Activated effector memory CD4-positive, alpha-beta T cell treated with anti-CD3 and anti-CD28 coated beads, Interleukin-2, amount 50 U/mL, for 16 hours (primary cell): ENCODE measurements around the gene NDUFV1.
"Not testable (repeated sequence)": the region's sequence is repeated elsewhere in the genome, so short reads cannot be mapped to it uniquely, and the experiment has no call there.

Source experiments
- DNase-seq: peaks from one replicate; pipeline ENCODE4 v3.0.0-alpha.2; 2020

The NDUFV1 gene

DNA sequence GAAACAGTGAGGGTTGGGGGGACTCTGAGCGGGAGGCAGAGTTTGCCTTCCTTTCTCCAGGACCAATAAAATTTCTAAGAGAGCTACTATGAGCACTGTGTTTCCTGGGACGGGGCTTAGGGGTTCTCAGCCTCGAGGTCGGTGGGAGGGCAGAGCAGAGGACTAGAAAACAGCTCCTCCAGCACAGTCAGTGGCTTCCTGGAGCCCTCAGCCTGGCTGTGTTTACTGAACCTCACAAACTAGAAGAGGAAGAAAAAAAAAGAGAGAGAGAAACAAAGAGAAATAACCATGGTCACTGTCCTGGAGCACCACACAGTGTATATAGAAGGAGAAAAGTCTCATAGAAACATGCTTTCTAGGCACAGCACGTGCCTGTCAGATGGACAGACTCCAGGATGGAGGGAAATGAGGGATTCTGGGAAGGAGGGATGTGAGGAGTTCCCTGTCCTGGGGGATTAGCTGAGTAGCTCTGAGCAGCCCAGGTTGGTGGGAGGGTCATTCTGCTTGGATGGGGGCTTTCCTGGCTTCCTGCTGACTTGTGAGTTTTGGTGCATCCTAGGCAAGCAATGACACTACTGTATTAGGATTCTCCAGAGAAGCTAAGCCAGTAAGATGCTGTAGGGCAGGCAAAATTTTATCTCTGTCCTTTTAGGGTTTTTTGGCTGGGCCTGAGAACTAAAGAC is 20.0 kb upstream of the NDUFV1 start:
- no peak for DNase-seq

DNA sequence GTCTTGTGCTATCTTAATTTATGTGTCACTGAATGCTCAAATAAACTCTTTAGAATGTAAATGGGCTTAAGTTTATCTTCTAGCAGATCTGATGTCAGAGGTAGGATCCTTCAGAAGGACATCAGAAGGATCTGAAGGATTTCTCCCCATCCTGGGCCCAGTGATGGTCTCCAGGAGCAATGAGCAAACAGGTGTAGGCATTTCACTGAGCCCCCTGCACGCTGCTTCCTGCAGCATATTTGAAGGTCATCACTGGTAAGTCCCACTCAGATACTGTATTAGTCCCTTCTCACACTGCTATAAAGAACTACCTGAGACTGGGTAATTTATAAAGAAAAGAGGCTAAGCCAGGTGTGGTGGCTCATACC is 18.6 kb upstream of the NDUFV1 start:
- DNase-seq = no peak

DNA sequence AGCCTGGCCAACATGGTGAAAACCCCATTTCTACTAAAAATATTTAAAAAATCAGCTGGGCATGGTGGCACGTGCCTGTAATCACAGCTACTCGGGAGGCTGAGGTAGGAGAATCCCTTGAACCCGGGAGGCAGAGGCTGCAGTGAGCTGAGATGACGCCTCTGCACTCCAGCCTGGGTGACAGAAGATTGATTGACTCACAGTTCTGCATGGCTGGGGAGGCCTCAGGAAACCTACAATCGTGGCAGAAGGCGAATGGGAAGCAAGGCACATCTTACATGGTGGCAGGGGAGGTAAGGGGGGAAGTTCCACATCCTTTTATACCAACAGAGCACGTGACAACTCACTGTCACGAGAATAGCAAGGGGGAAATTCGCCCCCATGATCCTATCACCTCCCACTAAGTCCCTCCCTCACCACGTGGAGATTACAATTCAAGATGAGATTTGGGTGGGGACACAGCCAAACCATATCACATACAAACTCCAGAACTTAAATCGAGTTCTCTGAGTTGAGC is 17.8 kb upstream of the NDUFV1 start:
- not testable (repeated sequence) for DNase-seq

DNA sequence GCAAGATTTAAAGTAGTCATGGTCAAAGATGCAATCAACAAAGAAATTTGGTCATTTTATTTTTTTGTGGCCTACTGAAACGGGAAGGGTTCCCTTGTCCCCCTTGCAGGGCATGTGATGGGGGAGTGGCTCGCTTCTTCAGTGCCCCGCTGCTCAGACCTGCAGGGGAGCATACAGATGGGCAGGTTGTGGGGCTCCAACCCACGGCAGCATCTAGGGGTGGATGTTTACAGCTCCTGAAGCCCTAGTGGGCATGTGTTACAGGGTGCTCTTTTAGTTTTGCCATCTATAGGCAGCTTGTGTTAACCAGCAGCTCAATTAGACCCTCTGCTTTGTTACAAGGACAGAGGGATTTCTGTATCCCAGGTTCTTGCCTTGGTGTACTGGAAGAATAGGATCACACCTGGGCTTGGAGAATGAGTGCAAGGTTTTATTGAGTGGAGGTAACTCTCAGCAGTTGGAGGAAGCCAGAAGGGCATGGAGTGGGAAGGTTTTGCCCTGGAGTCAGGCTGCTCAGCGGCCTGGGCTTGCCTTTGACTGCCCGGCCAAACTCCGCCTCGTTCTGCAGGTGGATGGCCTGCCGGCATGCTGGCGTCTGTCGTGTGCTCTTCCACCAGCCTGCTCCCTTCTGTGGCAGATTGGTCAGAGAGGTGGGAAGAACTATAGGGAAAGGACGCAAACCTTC is 13.7 kb upstream of the NDUFV1 start:
- no peak for DNase-seq

DNA sequence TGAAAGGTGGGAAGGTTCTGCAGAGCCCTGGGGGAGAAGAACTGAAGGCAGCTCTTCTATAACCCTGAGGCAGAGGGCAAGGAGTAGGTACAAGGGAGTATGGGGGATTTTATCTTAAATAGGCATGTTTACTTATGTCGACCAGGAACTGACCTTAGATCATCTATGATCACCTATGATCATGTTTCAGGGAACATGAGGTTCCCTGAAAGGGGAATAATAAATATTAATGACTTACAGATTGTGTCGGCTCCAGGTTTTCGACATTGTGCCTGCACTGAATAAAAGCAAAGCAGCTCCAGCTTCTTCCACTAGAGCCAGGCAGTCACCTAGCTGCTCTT is 13.2 kb upstream of the NDUFV1 start:
- no peak for DNase-seq

DNA sequence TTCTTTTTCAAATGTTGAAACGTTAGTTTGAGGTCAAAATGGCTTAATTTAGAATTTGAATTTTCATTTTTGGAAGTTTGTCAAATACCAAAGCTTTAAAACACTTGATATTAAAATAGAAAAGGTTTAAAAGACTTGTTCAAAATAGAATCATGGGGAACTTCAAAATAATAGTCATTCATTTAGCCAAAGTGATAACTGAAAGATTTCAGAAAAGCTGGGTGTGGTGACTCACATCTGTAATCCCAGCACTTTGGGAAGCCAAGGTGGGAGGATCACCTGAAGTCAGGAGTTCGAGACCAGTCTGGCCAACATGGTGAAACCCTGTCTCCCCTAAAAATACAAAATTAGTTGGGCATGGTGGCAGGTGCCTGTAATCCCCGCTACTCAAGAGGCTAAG is 12.3 kb upstream of the NDUFV1 start:
- DNase-seq = no peak

DNA sequence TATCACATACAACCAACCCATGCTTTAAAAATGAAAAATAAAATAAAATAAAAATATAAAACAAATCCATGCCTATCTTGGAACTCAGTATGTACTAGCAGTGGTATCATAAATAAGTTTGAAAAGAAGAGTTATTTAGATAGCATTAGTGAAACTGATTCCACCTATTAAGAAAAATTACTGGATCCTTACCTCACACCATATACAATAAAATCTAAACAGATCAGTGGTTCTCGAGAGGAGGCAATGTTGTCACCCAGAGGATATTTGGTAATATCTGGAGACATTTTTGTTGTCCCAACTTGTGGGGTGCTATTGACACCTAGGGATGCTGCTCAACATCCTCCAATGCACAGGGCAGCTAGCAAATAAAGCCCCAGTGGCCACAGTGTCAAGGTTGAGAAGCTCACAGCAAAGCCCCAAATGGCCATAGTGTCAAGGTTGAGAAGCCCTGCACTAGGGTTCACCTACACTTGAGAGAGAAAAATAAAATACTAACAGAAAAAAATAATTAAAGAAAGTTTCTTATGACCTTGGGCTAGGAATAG is 9.9 kb upstream of the NDUFV1 start:
- DNase-seq = no peak

DNA sequence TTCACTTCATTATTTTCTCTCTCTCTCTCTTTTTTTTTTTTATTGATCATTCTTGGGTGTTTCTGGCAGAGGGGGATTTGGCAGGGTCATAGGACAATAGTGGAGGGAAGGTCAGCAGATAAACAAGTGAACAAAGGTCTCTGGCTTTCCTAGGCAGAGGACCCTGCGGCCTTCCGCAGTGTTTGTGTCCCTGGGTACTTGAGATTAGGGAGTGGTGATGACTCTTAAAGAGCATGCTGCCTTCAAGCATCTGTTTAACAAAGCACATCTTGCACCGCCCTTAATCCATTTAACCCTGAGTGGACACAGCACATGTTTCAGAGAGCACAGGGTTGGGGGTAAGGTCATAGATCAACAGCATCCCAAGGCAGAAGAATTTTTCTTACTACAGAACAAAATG is 9.3 kb upstream of the NDUFV1 start:
- not testable (repeated sequence) for DNase-seq

DNA sequence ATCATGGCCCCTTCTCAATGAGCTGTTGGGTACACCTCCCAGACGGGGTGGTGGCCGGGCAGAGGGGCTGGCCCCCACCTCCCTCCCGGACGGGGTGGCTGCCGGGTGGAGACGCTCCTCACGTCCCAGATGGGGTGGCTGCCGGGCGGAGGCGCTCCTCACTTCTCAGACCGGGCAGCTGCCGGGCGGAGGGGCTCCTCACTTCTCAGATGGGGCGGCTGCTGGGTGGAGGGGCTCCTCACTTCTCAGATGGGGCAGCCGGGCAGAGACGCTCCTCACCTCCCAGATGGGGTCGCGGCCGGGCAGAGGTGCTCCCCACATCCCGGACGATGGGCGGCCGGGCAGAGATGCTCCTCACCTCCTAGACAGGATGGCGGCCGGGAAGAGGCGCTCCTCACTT is 8.8 kb upstream of the NDUFV1 start:
- DNase-seq = not testable (repeated sequence)

DNA sequence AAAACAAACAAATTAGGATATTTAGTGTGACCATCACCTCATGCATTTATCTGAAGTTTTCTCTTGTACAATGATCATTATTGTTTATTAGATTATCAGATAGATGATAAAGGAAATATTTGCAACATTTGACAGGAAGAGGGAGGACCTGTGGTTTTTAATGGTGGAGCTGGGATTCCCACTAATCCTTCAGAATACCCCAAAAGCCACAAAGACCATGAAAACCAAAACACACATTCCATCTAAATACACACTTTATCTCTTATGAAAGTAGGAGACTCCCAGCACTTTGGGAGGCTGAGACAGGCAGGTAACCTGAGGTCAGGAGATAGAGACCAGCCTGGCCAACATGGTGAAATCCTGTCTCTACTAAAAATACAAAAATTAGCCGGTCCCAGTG is 7.6 kb upstream of the NDUFV1 start:
- DNase-seq = no peak

DNA sequence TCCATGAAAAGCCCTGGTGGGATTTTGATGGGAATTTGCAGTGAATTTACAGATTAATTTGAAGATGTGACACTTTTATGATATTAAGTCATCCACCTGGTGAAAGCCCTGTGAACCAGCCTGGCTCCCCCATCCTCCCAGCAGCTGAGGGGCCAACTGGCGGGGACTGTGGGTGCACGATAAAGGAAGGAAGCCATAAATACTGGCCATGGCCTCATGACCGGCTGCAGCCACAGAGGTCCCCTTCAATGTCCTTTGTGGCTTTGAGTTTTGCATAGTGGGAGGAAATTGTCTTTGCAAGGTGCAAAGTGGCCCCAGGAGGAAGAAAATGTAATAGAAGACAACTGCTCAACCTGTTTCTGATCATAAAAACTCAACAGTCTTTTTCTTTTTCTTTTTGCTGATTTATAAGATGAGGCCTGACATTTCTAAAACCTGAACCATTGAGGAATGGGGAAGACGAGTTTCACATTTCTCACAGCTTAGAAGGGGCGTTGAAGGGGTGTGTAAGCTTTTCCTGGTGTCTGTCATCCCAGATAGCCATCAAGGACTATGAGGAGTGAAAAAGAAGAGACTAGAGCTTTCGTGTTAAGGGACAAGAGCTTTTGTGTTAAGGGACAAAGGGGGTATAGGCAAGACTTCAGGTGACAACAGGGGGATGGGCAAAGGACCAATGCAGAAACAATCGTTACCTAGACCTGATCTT is 6.3 kb upstream of the NDUFV1 start:
- peak; percentile 56 for DNase-seq

DNA sequence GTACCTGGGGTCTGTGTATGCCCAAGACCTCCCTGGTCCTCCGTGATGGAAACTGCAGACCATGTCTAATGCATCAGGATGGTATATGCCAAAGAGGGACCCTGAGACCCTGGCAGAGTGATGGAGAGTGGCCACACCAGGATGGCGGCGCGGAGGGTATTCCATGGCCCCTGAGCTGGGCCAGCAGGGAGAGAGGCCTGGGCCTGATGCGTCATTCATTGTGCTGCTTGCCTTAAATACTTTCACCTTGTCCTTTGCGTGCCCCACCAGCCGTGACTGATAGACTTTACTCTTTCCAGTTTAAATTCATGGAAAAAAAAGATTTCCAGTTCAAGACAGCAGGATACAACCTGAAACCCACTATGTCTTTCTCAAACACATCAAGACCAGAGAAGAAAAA is 5.6 kb upstream of the NDUFV1 start:
- DNase-seq = no peak

DNA sequence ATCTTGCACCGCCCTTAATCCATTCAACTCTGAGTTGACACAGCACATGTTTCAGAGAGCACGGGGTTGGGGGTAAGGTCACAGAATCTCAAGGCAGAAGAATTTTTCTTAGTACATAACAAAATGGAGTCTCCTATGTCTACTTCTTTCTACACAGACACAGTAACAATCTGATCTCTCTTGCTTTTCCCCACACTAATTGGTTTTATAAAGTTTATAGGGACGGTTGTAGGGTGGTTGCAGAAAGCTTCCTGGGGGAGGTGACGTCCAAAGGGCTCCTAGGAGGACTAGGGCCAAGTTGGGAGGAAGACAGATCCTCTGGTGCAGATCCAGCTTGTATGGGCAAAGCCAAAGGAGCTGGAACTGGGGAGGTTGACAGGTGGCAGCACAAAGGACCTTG is 2.6 kb upstream of the NDUFV1 start:
- not testable (repeated sequence) for DNase-seq

DNA sequence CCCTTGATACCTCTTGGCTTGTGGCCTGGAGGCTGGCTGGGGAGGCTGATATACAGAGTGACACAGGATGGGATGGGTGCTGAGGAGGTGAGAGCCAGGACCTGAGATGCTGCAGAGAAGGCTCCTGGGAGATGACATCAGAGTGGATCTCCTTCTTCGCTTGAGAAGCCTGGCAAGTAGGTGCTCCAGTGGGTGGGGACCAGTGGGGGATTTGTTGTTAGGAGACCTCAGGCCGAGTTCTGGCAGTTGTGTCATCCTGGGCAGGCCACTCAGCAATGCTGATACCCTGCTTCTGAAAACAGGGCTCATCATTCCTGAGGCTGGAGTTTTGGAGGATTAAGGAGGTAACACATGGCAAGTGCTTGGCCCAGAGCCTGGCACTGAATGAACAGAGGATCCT is 1.9 kb upstream of the NDUFV1 start:
- no peak for DNase-seq

DNA sequence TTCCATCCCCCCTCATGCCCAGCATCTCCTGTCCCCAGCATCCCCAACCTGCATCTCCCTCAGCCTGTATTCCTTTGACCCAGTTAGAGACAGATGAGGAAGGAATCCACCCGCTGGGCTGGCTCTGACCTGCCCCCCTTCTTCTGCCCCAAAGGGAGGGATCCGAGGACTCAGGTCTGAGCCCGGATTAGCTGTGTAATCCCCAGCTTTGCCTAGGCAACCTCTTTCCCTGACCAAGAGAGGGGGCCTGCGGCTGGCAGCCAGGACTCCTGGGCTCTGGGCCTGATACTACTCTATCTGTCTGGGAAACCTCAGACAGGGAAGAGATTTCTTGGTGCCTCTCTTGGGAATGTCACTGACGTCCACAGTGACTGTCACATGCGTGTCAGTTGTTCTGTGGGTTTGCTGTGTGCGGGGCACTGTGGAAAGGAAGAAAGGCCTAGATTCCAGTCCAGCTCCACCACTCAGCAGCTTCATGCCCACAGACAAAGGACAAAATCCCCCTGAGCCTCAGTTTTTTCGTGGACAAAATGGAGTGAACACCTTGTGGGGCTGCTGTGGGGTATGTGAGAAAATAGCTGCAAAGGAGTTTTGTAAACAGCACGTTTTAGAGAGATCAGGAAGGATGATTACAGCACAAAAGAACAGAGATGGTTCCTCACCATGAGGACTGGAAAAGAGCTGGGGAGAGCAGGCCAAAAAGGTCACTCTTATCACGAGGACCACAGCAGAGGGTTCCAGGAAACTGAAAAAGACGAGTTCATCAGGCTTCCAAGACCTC is 1.3 kb upstream of the NDUFV1 start:
- DNase-seq = peak; percentile 60

DNA sequence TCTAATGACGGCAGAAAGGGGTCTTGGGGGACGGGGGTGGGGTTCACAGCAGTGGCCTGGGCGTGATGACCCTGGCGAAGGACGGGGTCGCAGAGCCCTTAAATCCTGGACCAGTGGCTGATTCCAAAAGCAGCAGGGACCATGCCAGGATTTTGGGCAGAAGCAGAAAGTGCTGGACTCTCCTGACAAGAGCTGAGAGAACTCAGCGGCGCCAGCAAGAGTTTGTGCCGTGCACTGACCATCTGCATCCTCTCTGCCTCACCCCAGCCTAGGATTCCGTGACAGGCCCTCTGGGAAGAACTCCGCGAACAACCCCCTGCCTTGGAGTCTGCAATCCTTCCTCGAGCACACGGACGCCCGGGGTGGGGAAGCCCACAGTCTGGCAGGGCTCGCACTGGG is 644 bp upstream of the NDUFV1 start:
- DNase-seq = no peak

DNA sequence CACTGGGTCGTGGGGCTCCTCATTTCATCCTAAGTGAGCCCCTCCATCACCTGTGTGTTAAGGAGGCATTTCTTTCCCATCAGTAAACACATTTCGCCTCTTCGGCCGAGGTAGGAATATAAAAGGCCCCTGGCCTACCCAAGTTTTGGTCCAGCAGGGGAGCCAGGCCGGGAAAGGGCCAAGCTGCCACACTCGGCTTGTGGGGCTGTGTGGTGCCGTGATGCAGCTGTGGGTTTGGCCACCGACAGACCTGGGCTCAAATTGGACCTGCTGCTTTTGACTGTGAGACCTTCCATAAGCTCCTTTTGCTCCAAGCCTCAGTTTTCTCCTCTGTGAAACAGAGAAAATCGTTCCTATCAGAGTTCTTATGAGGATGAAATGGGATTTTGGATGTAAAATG is 771 bp downstream of the NDUFV1 start:
- peak; percentile 55 for DNase-seq

DNA sequence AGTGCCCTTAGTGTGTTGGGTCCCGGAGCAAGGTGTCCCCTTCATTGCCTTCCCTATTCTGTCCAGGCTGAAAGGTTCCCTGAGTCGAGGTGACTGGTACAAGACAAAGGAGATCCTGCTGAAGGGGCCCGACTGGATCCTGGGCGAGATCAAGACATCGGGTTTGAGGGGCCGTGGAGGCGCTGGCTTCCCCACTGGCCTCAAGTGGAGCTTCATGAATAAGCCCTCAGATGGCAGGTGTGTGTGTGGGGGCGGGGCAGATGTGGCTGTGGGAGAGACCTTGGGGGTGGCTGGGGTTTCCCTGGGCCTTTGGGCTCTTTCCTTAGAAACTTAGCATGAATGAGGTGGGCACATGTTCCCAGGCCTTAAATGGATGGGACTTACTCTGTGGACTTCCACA is 1.8 kb downstream of the NDUFV1 start:
- peak; percentile 59 for DNase-seq

DNA sequence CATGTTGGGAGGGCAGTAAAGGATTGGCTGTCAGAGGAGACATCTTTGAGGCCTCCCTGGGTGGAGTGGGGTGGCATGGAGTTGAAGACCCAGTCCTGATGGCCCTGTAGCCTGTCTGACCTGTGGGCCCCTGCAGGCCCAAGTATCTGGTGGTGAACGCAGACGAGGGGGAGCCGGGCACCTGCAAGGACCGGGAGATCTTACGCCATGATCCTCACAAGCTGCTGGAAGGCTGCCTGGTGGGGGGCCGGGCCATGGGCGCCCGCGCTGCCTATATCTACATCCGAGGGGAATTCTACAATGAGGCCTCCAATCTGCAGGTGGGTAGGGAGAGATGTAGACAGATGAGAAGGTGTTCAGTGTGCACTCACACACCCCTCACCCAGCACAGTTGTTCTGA is 2.6 kb downstream of the NDUFV1 start:
- DNase-seq = no peak

DNA sequence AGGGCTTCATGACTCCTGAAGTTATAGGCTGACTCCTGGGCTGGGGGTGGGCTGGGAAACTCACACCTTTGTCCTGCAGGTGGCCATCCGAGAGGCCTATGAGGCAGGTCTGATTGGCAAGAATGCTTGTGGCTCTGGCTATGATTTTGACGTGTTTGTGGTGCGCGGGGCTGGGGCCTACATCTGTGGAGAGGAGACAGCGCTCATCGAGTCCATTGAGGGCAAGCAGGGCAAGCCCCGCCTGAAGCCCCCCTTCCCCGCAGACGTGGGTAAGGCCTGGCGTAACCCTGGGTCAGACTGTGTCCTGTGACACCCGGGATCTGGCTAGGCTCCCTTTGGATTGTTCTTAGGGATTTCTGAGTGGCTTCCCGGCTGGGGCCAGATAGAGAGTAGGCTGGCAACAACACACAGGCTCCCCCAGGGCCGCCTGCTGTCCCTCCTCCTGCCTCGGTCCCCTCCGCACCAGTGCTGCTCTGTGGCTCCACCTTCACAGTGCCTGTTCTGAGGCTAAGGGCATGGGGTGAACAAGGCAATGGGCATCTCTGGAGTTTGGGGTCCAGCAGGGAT is 3.6 kb downstream of the NDUFV1 start:
- peak; percentile 60 for DNase-seq

DNA sequence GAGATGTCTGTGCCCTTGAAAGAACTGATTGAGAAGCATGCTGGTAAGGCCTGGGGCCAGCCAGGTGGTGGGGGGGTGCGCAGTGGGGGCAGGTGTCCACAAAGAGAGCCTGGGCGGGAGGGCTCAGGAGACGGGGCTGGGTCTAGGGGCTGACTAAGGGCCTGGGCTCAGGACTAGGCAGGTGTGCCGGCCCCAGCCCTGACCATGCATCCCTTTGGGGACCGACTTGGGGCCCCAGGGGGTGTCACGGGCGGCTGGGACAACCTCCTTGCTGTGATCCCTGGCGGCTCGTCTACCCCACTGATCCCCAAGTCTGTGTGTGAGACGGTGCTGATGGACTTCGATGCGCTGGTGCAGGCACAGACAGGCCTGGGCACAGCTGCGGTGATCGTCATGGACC is 4.4 kb downstream of the NDUFV1 start:
- peak; percentile 57 for DNase-seq

DNA sequence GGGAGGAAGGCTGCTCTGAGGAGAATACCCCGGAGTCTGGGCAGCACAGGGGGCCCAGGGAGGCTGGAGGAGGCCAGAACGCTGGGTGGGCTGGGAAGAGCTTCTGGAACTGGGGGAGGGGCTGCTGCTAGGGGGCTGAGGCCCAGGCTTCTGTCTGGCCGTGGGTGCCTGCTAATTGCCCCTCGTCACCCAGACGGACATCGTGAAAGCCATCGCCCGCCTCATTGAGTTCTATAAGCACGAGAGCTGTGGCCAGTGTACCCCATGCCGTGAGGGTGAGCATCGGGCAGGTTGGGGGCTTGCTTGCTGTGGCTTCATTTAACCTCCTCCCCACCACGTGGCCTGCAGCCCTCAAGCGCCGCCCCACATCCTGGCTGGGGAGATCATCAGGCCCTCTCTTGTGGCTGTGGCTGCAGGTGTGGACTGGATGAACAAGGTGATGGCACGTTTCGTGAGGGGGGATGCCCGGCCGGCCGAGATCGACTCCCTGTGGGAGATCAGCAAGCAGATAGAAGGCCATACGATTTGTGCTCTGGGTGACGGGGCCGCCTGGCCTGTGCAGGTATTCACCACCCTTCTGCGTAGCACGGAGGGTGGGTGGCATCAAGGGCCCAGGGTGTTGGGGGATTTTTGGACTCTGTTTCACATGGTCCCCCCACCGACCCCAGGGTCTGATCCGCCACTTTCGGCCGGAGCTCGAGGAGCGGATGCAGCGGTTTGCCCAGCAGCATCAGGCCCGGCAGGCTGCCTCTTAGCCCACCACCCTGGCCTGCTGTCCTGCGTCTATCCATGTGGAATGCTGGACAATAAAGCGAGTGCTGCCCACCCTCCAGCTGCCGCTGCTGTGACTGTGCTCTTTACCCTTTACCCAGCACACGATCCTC is 5.2 kb downstream of the NDUFV1 start:
- DNase-seq = peak; percentile 57
